Gastroesophageal sphincter (tissue), 4 donors: ENCODE measurements around the gene WLS. TPM values are rescaled to one million over a fixed set of nuclear protein-coding genes. Genes with fewer than 3 reads are reported as not detected.

ENCODE experiments used
- ATAC-seq: fragments of 150-250 bp; one replicate; pipeline ENCODE4 v1.9.1; 2016; ENCODE audit warnings: mild to moderate bottlenecking, moderate library complexity
- H3K27ac ChIP-seq, 4 donors: fragments of 200-600 bp; sonication (generic) in 3 of 4; 1 replicate in 3 of 4; 2 replicates in 1 of 4; pipeline ENCODE4 v1.5.1; 2016 to 2019
- H3K27me3 ChIP-seq: fragments of 200-600 bp; sonication (generic); one replicate; pipeline ENCODE4 v1.5.1; 2019
- H3K36me3 ChIP-seq, 2 donors: fragments of 200-600 bp; sonication (generic); one replicate each; pipeline ENCODE4 v1.5.1; 2019; ENCODE audit warnings: control low read depth in 1 of 2
- H3K4me1 ChIP-seq, 3 donors: fragments of 200-600 bp; sonication (generic); 1 replicate in 2 of 3; 2 replicates in 1 of 3; pipeline ENCODE4 v1.5.1; 2016 to 2019; ENCODE audit warnings: control low read depth in 2 of 3
- H3K4me3 ChIP-seq, 2 donors: fragments of 200-600 bp; sonication (generic); one replicate each; pipeline ENCODE4 v1.5.1; 2019; ENCODE audit warnings: mild to moderate bottlenecking in 1 of 2, moderate library complexity in 1 of 2
- H3K9me3 ChIP-seq, 3 donors: fragments of 200-600 bp; sonication (generic); one replicate each; pipeline ENCODE4 v1.5.1; 2017 to 2019; ENCODE audit warnings: control low read depth in 2 of 3
- CTCF ChIP-seq, 4 experiments: fragments of 200-600 bp in 2 of 4; fragments of 450-650 bp in 2 of 4; sonication (generic) in 1 of 4; IDR thresholded peaks; one replicate each; pipeline ENCODE4 v1.5.1; 2017 to 2019; ENCODE audit warnings: antibody characterized with exemption in 4 of 4, mild to moderate bottlenecking in 2 of 4, moderate library complexity in 2 of 4
- EP300 ChIP-seq: sonication (generic); formaldehyde crosslinking; IDR thresholded peaks from one replicate; pipeline ENCODE4 v1.6.1; 2017; ENCODE audit warnings: antibody characterized with exemption, mild to moderate bottlenecking
- POLR2A ChIP-seq, 2 donors: fragments of 450-650 bp; IDR thresholded peaks; one replicate each; pipeline ENCODE4 v1.6.1; 2017; ENCODE audit warnings: antibody characterized with exemption in 2 of 2, mild to moderate bottlenecking in 2 of 2, moderate library complexity in 1 of 2
- POLR2AphosphoS5 ChIP-seq: sonication (generic); formaldehyde crosslinking; IDR thresholded peaks from one replicate; pipeline ENCODE4 v1.6.1; 2017; ENCODE audit warnings: antibody characterized with exemption
- WGBS, 2 donors: methylation state at CpG; one replicate each; pipeline ENCODE4 v1.1.5; 2018; ENCODE audit warnings: low coverage in 1 of 2; 5-methylcytosine and 5-hydroxymethylcytosine counted together
- total RNA-seq, 4 donors: library from RNA; depleted of rRNA; stranded (reverse); fragments of >200 nt; gene quantifications; one replicate each; pipeline ENCODE4 v1.1.0, GENCODE V29; 2016

WLS gene
- 100 to 1,000 TPM; 120 to 280 (median 263) TPM for total RNA-seq

GRCh38 chr1:68232289-68233148, at the start of gene WLS:
Gene WLS (minus strand): TSS chr1:68232523. CDS start chr1:68232299, 224 bp downstream.
- Histone ChIP-seq H3K4me3 (peak within 1 kb of the TSS; percentile 73 to 83), H3K27ac (peak within 1 kb of the TSS; percentile 95 to 97 (median 96)), H3K4me1 (peaks cover 0 to 36% (median 3%) of the 10 kb centered on the region in 3 donors), H3K36me3 (no peaks in the 10 kb centered on the region), H3K27me3 (no peaks in the 10 kb centered on the region), H3K9me3 (no peaks in the 10 kb centered on the region)
- WGBS, 2 donors, result 0% methylated on average over 8 to 17 of the region's 42 CpGs
- TF ChIP-seq EP300 (no peak), POLR2AphosphoS5 (peak; percentile 93), POLR2A (IDR thresholded peaks at IDR 0.05) (peak; percentile 93), CTCF (IDR thresholded peaks at IDR 0.05) (peak in 3 of 4 experiments; percentile 40 to 50 (median 49))
- peak; percentile 85 for ATAC-seq

DNA sequence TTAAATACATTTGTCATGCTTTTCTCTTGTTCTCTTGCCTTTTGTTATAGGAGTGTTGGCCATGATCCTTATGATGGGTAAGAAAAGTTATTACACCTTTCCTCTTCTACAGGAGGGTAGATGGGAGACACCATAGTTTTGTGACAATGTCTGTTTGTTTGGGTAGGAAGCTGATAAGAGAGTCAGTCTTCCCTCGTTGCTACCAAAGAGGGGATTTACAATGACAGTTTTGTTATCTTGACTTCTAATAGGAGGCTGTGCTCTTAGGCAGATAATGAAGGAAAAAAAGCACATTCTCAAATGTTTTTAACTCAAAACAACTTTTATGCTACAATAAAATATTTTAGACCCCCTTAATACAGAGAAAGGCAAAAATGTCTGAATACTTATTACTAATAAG, 48.0 kb upstream of the WLS start:
- Histone ChIP-seq H3K27ac (no peak overlapping the region), H3K4me3 (no peak overlapping the region), H3K36me3 (no peaks in the 10 kb centered on the region), H3K9me3 (no peaks in the 10 kb centered on the region), H3K4me1 (no peaks in the 10 kb centered on the region), H3K27me3 (no peaks in the 10 kb centered on the region)
- 43 to 71% methylated on average over 1 of the region's 1 CpG for WGBS, 2 donors
- TF ChIP-seq EP300, result no peak
- no peak for TF ChIP-seq POLR2A (IDR thresholded peaks at IDR 0.05)
- no peak for TF ChIP-seq POLR2AphosphoS5
- no peak for TF ChIP-seq CTCF (IDR thresholded peaks at IDR 0.05)
- ATAC-seq, result no peak

GRCh38 chr1:68279846-68280245, 47.5 kb upstream of the WLS start:
- H3K4me3 ChIP-seq, result no peak overlapping the region
- H3K36me3 ChIP-seq, result no peaks in the 10 kb centered on the region
- 83 to 89% methylated on average over 1 to 2 of the region's 2 CpGs for WGBS, 2 donors
- H3K4me1 ChIP-seq, result no peaks in the 10 kb centered on the region
- H3K27ac ChIP-seq, result no peak overlapping the region
- H3K9me3 ChIP-seq, result no peaks in the 10 kb centered on the region
- ATAC-seq, result no peak
- no peak for TF ChIP-seq EP300
- TF ChIP-seq POLR2AphosphoS5, result no peak
- TF ChIP-seq POLR2A (IDR thresholded peaks at IDR 0.05), result no peak
- no peak for TF ChIP-seq CTCF (IDR thresholded peaks at IDR 0.05)
- no peaks in the 10 kb centered on the region for H3K27me3 ChIP-seq

GRCh38 chr1:68278221-68278620, 45.9 kb upstream of the WLS start:
- WGBS, 2 donors, result 67 to 88% methylated on average over 1 of the region's 1 CpG
- Histone ChIP-seq H3K27ac (no peak overlapping the region), H3K4me1 (no peaks in the 10 kb centered on the region), H3K36me3 (no peaks in the 10 kb centered on the region), H3K27me3 (no peaks in the 10 kb centered on the region), H3K4me3 (no peak overlapping the region), H3K9me3 (no peaks in the 10 kb centered on the region)
- no peak for TF ChIP-seq POLR2AphosphoS5
- no peak for ATAC-seq

- Histone ChIP-seq H3K4me3 (no peak overlapping the region), H3K27me3 (no peaks in the 10 kb centered on the region), H3K36me3 (no peaks in the 10 kb centered on the region), H3K27ac (no peak overlapping the region), H3K4me1 (no peaks in the 10 kb centered on the region), H3K9me3 (no peaks in the 10 kb centered on the region)
- TF ChIP-seq POLR2A (IDR thresholded peaks at IDR 0.05), result no peak
- no peak for TF ChIP-seq EP300
- no peak for TF ChIP-seq POLR2AphosphoS5
- TF ChIP-seq CTCF (IDR thresholded peaks at IDR 0.05), result no peak
- ATAC-seq, result no peak
- WGBS, 2 donors, result 86 to 100% methylated on average over 1 to 2 of the region's 2 CpGs
Measured at GRCh38 chr1:68276448-68276847, 44.1 kb upstream of the WLS start.
